Fibroblast of skin of right quadriceps (primary cell): ENCODE results near the gene SLC3A2.

Experiments
- DNase-seq: peaks from one replicate; pipeline ENCODE4 v3.0.0-alpha.2; 2013

The SLC3A2 gene

GRCh38 chr11:62882431-62882749, 1.7 kb downstream of the SLC3A2 start:
- no peak for DNase-seq

- no peak for DNase-seq
These were observed 2.2 kb downstream of the SLC3A2 start for GRCh38 chr11:62882788-62883501.

- no peak for DNase-seq
These were observed 3.0 kb downstream of the SLC3A2 start for GRCh38 chr11:62883673-62884072.

GRCh38 chr11:62885137-62885750, 4.5 kb downstream of the SLC3A2 start:
- no peak for DNase-seq

- DNase-seq, result no peak
These were observed 7.7 kb downstream of the SLC3A2 start for GRCh38 chr11:62888406-62888805.

- no peak for DNase-seq
These were observed 8.4 kb downstream of the SLC3A2 start for GRCh38 chr11:62889126-62889483.

GRCh38 chr11:62889484-62890437, 9.1 kb downstream of the SLC3A2 start:
- peak; percentile 44 for DNase-seq

- DNase-seq, result no peak
These were observed 11.6 kb downstream of the SLC3A2 start for GRCh38 chr11:62892077-62892922.

- no peak for DNase-seq
These were observed 14.8 kb downstream of the SLC3A2 start for GRCh38 chr11:62895501-62895900.

- DNase-seq, result no peak
These were observed 15.4 kb downstream of the SLC3A2 start for GRCh38 chr11:62896049-62896448.

- DNase-seq, result no peak
These were observed 16.6 kb downstream of the SLC3A2 start for GRCh38 chr11:62897311-62897710.

- DNase-seq, result no peak
These were observed 17.3 kb downstream of the SLC3A2 start for GRCh38 chr11:62898027-62898426.

- no peak for DNase-seq
These were observed 22.2 kb downstream of the SLC3A2 start for GRCh38 chr11:62902932-62903331.

- DNase-seq, result no peak
These were observed 24.6 kb downstream of the SLC3A2 start for GRCh38 chr11:62905296-62905695.

GRCh38 chr11:62905927-62906531, 25.3 kb downstream of the SLC3A2 start:
- DNase-seq, result peak; percentile 74

GRCh38 chr11:62908468-62909072, 27.9 kb downstream of the SLC3A2 start:
- no peak for DNase-seq

- peak; percentile 67 for DNase-seq
These were observed 28.6 kb downstream of the SLC3A2 start for GRCh38 chr11:62909107-62909894.

GRCh38 chr11:62910141-62910882, 29.6 kb downstream of the SLC3A2 start:
- DNase-seq, result no peak

- no peak for DNase-seq
These were observed 30.7 kb downstream of the SLC3A2 start for GRCh38 chr11:62911137-62912130.
